DOHH2 (cell line): Measurements from ENCODE around the gene SDCCAG8.

ENCODE experiments used
- CTCF ChIP-seq: fragments of 200-600 bp; sonication (generic); IDR thresholded peaks from one replicate; pipeline ENCODE4 v1.5.1; 2014; ENCODE audit warnings: antibody characterized with exemption, mild to moderate bottlenecking, low read depth, low read length; ENCODE audit not compliant: poor library complexity, severe bottlenecking
- EZH2phosphoT487 ChIP-seq: fragments of 200-600 bp; sonication (generic); IDR thresholded peaks from 2 replicates; pipeline ENCODE4 v1.6.1; 2017; ENCODE audit warnings: borderline replicate concordance, mild to moderate bottlenecking, antibody characterized with exemption, low read length, moderate library complexity, mixed read lengths

- TF ChIP-seq CTCF (no peak), EZH2phosphoT487 (no peak)
These were observed 60.6 kb downstream of the SDCCAG8 start for GRCh38 chr1:243316366-243316989.
